ENCODE data around the gene LRPPRC. TPM values are rescaled to one million over a fixed set of nuclear protein-coding genes. Genes with fewer than 3 reads are reported as not detected.
A peak's percentile ranks its signal among the peaks of the same experiment; 100 is the strongest.

LRPPRC gene
- total and polyA plus RNA-seq, 10 of the 15 experiments (the other 5 are each of a cell fraction or from before 2014, with no cell fraction given) = 34.1 to 152 (median 97.0) TPM

GRCh38 chr2:43905871-43906270 lies 89.9 kb downstream of the LRPPRC start (continued):
- TF ChIP-seq SKIL (IDR thresholded peaks at IDR 0.05; ENCODE audit: low read depth, poor library complexity, severe bottlenecking) = no peak
- TF ChIP-seq IRF3 (IDR thresholded peaks at IDR 0.05) = no peak
- TF ChIP-seq KLF5 (IDR thresholded peaks at IDR 0.05; ENCODE audit: partially characterized antibody) = no peak
- TF ChIP-seq ELK1 (IDR thresholded peaks at IDR 0.05; ENCODE audit: low read depth, low read length) = no peak

- no TSS peak for BruUV-seq (replicated peaks)
- in situ Hi-C loops (cut with MboI) = no loop called here
- Histone ChIP-seq H3K9me3 (replicated peaks; ENCODE audit: control insufficient read depth, insufficient read depth, low read length) (no peaks in the 10 kb centered on the region), H3K4me2 (ENCODE audit: control insufficient read depth, insufficient read depth) (no peak overlapping the region), H3K4me1 (ENCODE audit: control insufficient read depth, insufficient read depth, low read length) (no peaks in the 10 kb centered on the region), H3K9ac (ENCODE audit: control insufficient read depth, insufficient read depth, low read length) (no peak overlapping the region), H3K4me3 (no peak overlapping the region), H3K27ac (ENCODE audit: control insufficient read depth, insufficient read depth) (no peak overlapping the region), H3K79me2 (ENCODE audit: control insufficient read depth, insufficient read depth, low read length) (no peaks in the 10 kb centered on the region), H3K27me3 (replicated peaks in 1 of 2; ENCODE audit: control insufficient read depth in 2 of 2, insufficient read depth in 2 of 2, low read length in 1 of 2) (no peaks in the 10 kb centered on the region), H2AFZ (ENCODE audit: control insufficient read depth, low read depth, low read length) (no peak overlapping the region), H4K20me1 (ENCODE audit: control insufficient read depth, insufficient read depth) (no peaks in the 10 kb centered on the region), H3K36me3 (ENCODE audit: control insufficient read depth in 2 of 2, insufficient read depth in 2 of 2, low read length in 1 of 2) (peaks cover 1 to 12% of the 10 kb centered on the region in 2 experiments)
- intact Hi-C loops (cut with micrococcal nuclease; ENCODE audit: unreplicated experiment) = no loop called here
- ATAC-seq (peak; percentile 55), FAIRE-seq (no peak), DNase-seq (ENCODE audit: low read depth, low spot score) (peak; percentile 23)
- SMC1A ChIA-PET (ENCODE audit: uncharacterized antibody, unreplicated experiment) = no interaction called here
- CTCF ChIA-PET = interaction anchor here (0.6 to 1.7 kb wide), 4 partner anchors 10 to 319 kb away, joined by 3 to 6 read pairs (median 4); no protein-coding TSS in a partner anchor
- RAD21 ChIA-PET (ENCODE audit: unreplicated experiment) = no interaction called here
- 30% methylated on average over 11 of the region's 11 CpGs for WGBS (ENCODE audit: insufficient coverage, insufficient replicate concordance, low lambda C conversion rate, missing lambda C conversion rate)
- POLR2A ChIA-PET = no interaction called here
- TF ChIP-seq IKZF2 (IDR thresholded peaks at IDR 0.05) = peak in 1 of 2 experiments; percentile 27; a peak in 1 of 4 replicates
- peak in 1 of 2 experiments; percentile 31; a peak in 1 of 4 replicates for TF ChIP-seq EP300 (IDR thresholded peaks at IDR 0.05; ENCODE audit: borderline replicate concordance in 1 of 2, control insufficient read depth in 1 of 2, low read depth in 2 of 2, low read length in 2 of 2)
- no peak for TF ChIP-seq EZH2 (IDR thresholded peaks at IDR 0.05; ENCODE audit: borderline replicate concordance, control insufficient read depth, low read depth, low read length)
- TF ChIP-seq BCL11A (IDR thresholded peaks at IDR 0.05; ENCODE audit: low read depth, low read length) = peak; percentile 17; the same call in 1 of the 2 replicates
- TF ChIP-seq SREBF1 (IDR thresholded peaks at IDR 0.05; ENCODE audit: low read length) = no peak
- TF ChIP-seq JUNB (IDR thresholded peaks at IDR 0.05) = peak; percentile 70; the same call in 1 of the 2 replicates
- no peak for TF ChIP-seq HDAC6 (IDR thresholded peaks at IDR 0.05; ENCODE audit: unreplicated experiment)
- peak; percentile 58 for TF ChIP-seq RUNX3 (IDR thresholded peaks at IDR 0.05; ENCODE audit: low read length)
- TF ChIP-seq SKIL (IDR thresholded peaks at IDR 0.05; ENCODE audit: low read depth, poor library complexity, severe bottlenecking) = peak; percentile 72
- TF ChIP-seq MTA2 (IDR thresholded peaks at IDR 0.05; ENCODE audit: low read depth) = peak; percentile 54; the same call in 1 of the 2 replicates
- no peak for TF ChIP-seq KDM1A (IDR thresholded peaks at IDR 0.05; ENCODE audit: borderline replicate concordance)
- TF ChIP-seq ASH2L (IDR thresholded peaks at IDR 0.05; ENCODE audit: borderline replicate concordance, low read depth) = no peak
These were observed 90.4 kb downstream of the LRPPRC start for GRCh38 chr2:43905371-43905803.
